GM23338 (cell line): ENCODE results near the gene DCST1.

Experiments
- CREB1 ChIP-seq: fragments of 250-450 bp; sonication (Bioruptor Pico); IDR thresholded peaks from 2 replicates; pipeline ENCODE4 v1.5.0; 2020; ENCODE audit warnings: low read depth, mild to moderate bottlenecking, moderate library complexity
- EZH2 ChIP-seq: fragments of 200-600 bp; sonication (generic); IDR thresholded peaks from one replicate; pipeline ENCODE4 v1.8.0; 2017; ENCODE audit warnings: antibody characterized with exemption, mild to moderate bottlenecking, low read depth; ENCODE audit not compliant: unreplicated experiment
- EZH2phosphoT487 ChIP-seq: fragments of 200-600 bp; sonication (generic); IDR thresholded peaks from one replicate; pipeline ENCODE4 v1.8.1; 2018; ENCODE audit warnings: antibody characterized with exemption; ENCODE audit not compliant: unreplicated experiment
- JUNB ChIP-seq: IDR thresholded peaks from one replicate; pipeline ENCODE4 v1.6.1; 2016; ENCODE audit warnings: antibody characterized with exemption; ENCODE audit not compliant: unreplicated experiment
- POLR2AphosphoS5 ChIP-seq: IDR thresholded peaks from 2 replicates; pipeline ENCODE4 v1.6.1; 2016; ENCODE audit warnings: antibody characterized with exemption, low read depth
- REST ChIP-seq: IDR thresholded peaks from one replicate; pipeline ENCODE4 v1.6.1; 2018; ENCODE audit warnings: antibody characterized with exemption; ENCODE audit not compliant: unreplicated experiment
- STAT1 ChIP-seq: IDR thresholded peaks from one replicate; pipeline ENCODE4 v1.6.1; 2016; ENCODE audit warnings: antibody characterized with exemption; ENCODE audit not compliant: unreplicated experiment
- ZNF114 ChIP-seq: fragments of 250-450 bp; sonication (Bioruptor Pico); IDR thresholded peaks from 2 replicates; pipeline ENCODE4 v1.5.0; 2020; ENCODE audit warnings: mild to moderate bottlenecking, moderate library complexity
- ZNF462 ChIP-seq: fragments of 250-450 bp; sonication (Bioruptor Pico); IDR thresholded peaks from 2 replicates; pipeline ENCODE4 v1.5.0; 2020; ENCODE audit warnings: mild to moderate bottlenecking, moderate library complexity
- TF ChIP-seq, protein P1 (sequence below), 2 experiments: fragments of 200-600 bp in 1 of 2; sonication (generic) in 1 of 2; conservative IDR thresholded peaks; 2 replicates each; pipeline versions ENCODE4 v1.5.1 to v1.6.1; 2016 to 2017; ENCODE audit warnings: antibody characterized with exemption in 2 of 2, low read depth in 2 of 2, mild to moderate bottlenecking in 2 of 2, moderate library complexity in 1 of 2
- TF ChIP-seq, protein P2 (sequence below): IDR thresholded peaks from 2 replicates; pipeline ENCODE4 v1.6.1; 2016; ENCODE audit warnings: antibody characterized with exemption

- TF ChIP-seq REST, result no peak
- TF ChIP-seq ZNF114 (CRISPR knock-in tag), result no peak
- peak; percentile 86 for TF ChIP-seq EZH2
- TF ChIP-seq POLR2AphosphoS5, result no peak
- TF ChIP-seq, protein P1, sequence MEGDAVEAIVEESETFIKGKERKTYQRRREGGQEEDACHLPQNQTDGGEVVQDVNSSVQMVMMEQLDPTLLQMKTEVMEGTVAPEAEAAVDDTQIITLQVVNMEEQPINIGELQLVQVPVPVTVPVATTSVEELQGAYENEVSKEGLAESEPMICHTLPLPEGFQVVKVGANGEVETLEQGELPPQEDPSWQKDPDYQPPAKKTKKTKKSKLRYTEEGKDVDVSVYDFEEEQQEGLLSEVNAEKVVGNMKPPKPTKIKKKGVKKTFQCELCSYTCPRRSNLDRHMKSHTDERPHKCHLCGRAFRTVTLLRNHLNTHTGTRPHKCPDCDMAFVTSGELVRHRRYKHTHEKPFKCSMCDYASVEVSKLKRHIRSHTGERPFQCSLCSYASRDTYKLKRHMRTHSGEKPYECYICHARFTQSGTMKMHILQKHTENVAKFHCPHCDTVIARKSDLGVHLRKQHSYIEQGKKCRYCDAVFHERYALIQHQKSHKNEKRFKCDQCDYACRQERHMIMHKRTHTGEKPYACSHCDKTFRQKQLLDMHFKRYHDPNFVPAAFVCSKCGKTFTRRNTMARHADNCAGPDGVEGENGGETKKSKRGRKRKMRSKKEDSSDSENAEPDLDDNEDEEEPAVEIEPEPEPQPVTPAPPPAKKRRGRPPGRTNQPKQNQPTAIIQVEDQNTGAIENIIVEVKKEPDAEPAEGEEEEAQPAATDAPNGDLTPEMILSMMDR (conservative IDR thresholded peaks at IDR 0.05; ENCODE audit: low read depth in 2 of 2), result no peak
- TF ChIP-seq EZH2phosphoT487, result peak; percentile 70
- TF ChIP-seq CREB1, result no peak
- TF ChIP-seq, protein P2, sequence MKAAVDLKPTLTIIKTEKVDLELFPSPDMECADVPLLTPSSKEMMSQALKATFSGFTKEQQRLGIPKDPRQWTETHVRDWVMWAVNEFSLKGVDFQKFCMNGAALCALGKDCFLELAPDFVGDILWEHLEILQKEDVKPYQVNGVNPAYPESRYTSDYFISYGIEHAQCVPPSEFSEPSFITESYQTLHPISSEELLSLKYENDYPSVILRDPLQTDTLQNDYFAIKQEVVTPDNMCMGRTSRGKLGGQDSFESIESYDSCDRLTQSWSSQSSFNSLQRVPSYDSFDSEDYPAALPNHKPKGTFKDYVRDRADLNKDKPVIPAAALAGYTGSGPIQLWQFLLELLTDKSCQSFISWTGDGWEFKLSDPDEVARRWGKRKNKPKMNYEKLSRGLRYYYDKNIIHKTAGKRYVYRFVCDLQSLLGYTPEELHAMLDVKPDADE, result no peak
- no peak for TF ChIP-seq STAT1
- no peak for TF ChIP-seq ZNF462 (CRISPR knock-in tag)
- TF ChIP-seq JUNB, result no peak
Measured at GRCh38 chr1:155081472-155082300, 48.1 kb downstream of the DCST1 start.
